ENCODE data around the gene CCDC88B. TPM values are rescaled to one million over a fixed set of nuclear protein-coding genes. Genes with fewer than 3 reads are reported as not detected.

CCDC88B gene
- total RNA-seq, 2 experiments from 2014 or later: 107 to 112 TPM

DNA sequence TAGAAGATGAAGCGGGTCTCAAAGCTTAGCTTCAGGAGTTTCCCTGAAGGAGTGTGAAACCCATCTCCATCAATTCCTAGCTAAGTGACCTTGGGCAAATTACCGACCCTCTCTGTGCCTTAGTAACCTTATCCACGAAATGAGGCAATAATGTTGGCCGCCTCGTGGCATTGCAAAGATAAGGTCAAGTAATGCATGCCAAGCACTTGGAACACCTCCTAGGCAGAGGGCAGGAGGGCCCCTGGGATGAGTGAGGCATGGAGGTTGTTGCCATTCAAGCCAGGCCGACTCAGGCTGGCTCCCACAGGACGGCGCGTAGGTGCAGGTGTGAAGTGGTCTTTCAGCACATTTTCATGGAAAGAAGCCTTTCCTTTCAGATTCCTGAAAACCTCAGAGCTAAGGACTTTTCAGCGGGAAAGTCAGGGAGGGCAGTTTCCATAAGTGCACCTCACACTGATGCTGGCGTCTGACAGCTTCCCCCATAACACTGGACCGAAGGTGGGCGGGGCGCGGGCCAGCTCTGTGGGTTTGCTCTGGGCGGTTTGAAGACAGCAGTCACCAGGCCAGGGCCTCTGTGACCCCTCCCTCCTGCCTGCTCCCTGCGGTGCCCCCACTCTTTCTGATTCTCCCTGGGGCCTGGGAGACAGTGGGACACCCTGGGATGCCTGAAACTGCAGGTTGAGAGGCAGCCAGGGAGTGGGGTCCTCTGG, 44.2 kb downstream of the CCDC88B start:
- Histone ChIP-seq H3K36me3 (ENCODE audit: insufficient read depth, low read length) (no peaks in the 10 kb centered on the region), H3K27me3 (ENCODE audit: control insufficient read depth in 1 of 2, insufficient read depth in 2 of 2, low read length in 2 of 2) (peaks cover 0 to 3% of the 10 kb centered on the region in 2 experiments), H3K4me3 (ENCODE audit: low read length) (no peak overlapping the region), H3K27ac (ENCODE audit: low read depth in 1 of 2, low read length in 2 of 2) (no peak overlapping the region), H3K4me1 (ENCODE audit: insufficient read depth, low read length) (peaks cover 19% of the 10 kb centered on the region), H3K9me3 (ENCODE audit: control insufficient read depth in 1 of 2, insufficient read depth in 1 of 2, low read length in 2 of 2) (peaks cover 0 to 5% of the 10 kb centered on the region in 2 experiments)
- ChIA-PET CTCF (no interaction called here), POLR2A (no interaction called here)
- intact Hi-C loops (cut with DNase I, micrococcal nuclease): no loop called here
- H3K36me3 Mint-ChIP-seq (ENCODE audit: low read depth): no peaks in the 10 kb centered on the region
- ATAC-seq (ENCODE audit: poor library complexity) (no peak), DNase-seq (no peak)
- H3K4me1 Mint-ChIP-seq (ENCODE audit: low read depth): no peaks in the 10 kb centered on the region
- TF ChIP-seq, protein P1, sequence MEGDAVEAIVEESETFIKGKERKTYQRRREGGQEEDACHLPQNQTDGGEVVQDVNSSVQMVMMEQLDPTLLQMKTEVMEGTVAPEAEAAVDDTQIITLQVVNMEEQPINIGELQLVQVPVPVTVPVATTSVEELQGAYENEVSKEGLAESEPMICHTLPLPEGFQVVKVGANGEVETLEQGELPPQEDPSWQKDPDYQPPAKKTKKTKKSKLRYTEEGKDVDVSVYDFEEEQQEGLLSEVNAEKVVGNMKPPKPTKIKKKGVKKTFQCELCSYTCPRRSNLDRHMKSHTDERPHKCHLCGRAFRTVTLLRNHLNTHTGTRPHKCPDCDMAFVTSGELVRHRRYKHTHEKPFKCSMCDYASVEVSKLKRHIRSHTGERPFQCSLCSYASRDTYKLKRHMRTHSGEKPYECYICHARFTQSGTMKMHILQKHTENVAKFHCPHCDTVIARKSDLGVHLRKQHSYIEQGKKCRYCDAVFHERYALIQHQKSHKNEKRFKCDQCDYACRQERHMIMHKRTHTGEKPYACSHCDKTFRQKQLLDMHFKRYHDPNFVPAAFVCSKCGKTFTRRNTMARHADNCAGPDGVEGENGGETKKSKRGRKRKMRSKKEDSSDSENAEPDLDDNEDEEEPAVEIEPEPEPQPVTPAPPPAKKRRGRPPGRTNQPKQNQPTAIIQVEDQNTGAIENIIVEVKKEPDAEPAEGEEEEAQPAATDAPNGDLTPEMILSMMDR (IDR thresholded peaks at IDR 0.05): no peak
- H3K9me3 Mint-ChIP-seq: no peaks in the 10 kb centered on the region
- peaks cover 3% of the 10 kb centered on the region for H3K27me3 Mint-ChIP-seq
- H3K4me3 Mint-ChIP-seq: no peak overlapping the region
- no peak overlapping the region for H3K27ac Mint-ChIP-seq

DNA sequence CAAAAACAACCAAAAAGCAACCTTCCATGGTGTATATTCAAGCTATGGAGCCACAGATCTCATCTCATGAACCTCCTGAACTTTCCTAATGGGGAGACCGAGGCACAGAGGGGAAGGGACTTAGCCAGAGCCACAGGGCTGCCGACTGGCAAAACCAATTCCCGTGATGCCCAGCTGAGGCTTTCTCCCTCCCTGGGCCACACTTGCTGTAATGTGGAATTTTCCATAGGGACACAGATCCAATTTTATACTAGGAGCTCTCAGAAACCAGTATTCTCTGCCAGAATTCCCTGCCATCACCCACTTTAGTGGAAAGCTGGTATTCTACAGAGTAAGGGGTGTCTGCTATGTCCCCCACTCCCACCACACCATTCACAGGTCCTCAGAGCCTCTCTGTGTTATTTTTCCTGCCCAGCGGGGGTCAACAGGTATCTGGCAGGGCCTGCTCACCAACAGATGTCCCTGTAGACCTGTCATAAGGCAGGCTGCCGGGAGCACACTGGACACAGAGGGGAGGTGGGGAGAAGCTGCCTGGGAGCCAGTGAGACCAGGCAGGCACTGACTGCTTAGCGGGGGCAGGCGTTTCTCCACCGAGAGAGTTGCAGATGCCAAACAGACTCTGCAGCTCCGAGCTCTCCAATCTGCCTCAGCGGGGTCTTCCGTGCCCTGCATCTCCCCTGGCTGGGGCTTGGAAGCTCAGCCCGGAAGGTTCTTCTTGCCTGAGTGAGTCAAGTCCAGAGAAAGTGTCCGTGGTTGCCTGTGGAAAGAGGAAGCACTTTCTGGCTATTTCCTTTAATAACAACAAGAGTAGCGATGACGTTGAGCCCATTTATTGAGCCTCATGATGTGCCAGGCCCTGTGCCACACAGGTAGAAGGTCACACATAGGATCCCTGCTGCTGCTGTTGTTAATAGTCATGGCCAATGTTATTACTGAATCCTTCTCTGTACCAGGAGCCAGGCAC, 45.3 kb downstream of the CCDC88B start:
- Mint-ChIP-seq H3K9me3 (no peaks in the 10 kb centered on the region), H3K27ac (no peak overlapping the region), H3K27me3 (peaks cover 3% of the 10 kb centered on the region), H3K4me3 (no peak overlapping the region), H3K4me1 (ENCODE audit: low read depth) (peaks cover under 1% of the 10 kb centered on the region), H3K36me3 (ENCODE audit: low read depth) (no peaks in the 10 kb centered on the region)
- H3K4me1 ChIP-seq (ENCODE audit: insufficient read depth, low read length): peaks cover 24% of the 10 kb centered on the region
- TF ChIP-seq, protein P1 (IDR thresholded peaks at IDR 0.05): no peak
- no peaks in the 10 kb centered on the region for H3K36me3 ChIP-seq (ENCODE audit: insufficient read depth, low read length)
- peaks cover 0 to 5% of the 10 kb centered on the region in 2 experiments for H3K9me3 ChIP-seq (ENCODE audit: control insufficient read depth in 1 of 2, insufficient read depth in 1 of 2, low read length in 2 of 2)
- ATAC-seq (ENCODE audit: poor library complexity): no peak
- ChIA-PET CTCF (no interaction called here), POLR2A (no interaction called here)
- H3K4me3 ChIP-seq (ENCODE audit: low read length): no peak overlapping the region
- DNase-seq: peak in 2 of 14 experiments; percentile 40 to 48
- intact Hi-C loops (cut with DNase I, micrococcal nuclease): no loop called here
- no peak overlapping the region for H3K27ac ChIP-seq (ENCODE audit: low read depth in 1 of 2, low read length in 2 of 2)
- peaks cover 0 to 3% of the 10 kb centered on the region in 2 experiments for H3K27me3 ChIP-seq (ENCODE audit: control insufficient read depth in 1 of 2, insufficient read depth in 2 of 2, low read length in 2 of 2)

DNA sequence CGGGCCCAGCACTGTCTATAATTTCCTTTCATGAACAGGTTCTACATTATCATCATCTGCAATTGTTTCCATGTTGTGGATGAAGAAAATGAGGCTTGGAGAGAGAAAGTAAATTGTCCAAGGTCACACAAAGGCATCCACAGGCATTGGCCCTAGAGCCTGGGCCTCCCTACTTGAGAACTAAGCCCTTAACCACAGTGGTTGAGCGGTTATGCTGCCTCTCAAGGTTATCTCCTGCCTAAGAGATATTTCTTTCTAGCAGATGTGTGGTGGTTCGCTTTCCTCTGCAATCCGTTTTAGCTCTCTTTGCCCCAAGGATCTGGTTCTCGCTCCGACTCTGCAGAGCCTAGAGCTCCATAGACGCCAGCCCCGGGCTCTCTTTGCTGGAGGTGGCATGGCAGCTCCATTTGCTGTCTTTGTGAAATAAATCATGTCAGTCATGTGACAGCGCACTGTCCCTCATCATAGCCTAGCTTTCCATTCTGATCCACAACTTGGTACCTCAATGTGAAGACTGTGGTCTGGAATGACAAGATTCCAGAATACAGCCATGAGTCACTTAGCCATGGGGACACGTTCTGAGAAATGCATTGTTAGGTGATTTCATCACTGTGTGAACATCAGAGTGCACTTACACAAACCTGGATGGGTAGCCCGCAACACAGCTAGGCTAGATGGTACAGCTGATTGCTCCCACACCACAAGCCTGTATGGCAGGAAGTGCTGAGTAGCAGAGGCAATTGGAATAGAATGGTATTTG, 46.1 kb downstream of the CCDC88B start:
- POLR2A ChIA-PET: no interaction called here

More for the DNA sequence above, 46.1 kb downstream of the CCDC88B start:
- TF ChIP-seq, protein P1 (IDR thresholded peaks at IDR 0.05): no peak
- CTCF ChIA-PET: no interaction called here
- ATAC-seq (ENCODE audit: poor library complexity) (peak; percentile 68), DNase-seq (peak in 3 of 14 experiments; percentile 11 to 41 (median 15))
- H3K27me3 Mint-ChIP-seq: peaks cover 3% of the 10 kb centered on the region
- H3K27ac Mint-ChIP-seq: no peak overlapping the region
- Histone ChIP-seq H3K9me3 (ENCODE audit: control insufficient read depth in 1 of 2, insufficient read depth in 1 of 2, low read length in 2 of 2) (peaks cover 0 to 5% of the 10 kb centered on the region in 2 experiments), H3K4me1 (ENCODE audit: insufficient read depth, low read length) (peaks cover 33% of the 10 kb centered on the region), H3K4me3 (ENCODE audit: low read length) (no peak overlapping the region), H3K27me3 (ENCODE audit: control insufficient read depth in 1 of 2, insufficient read depth in 2 of 2, low read length in 2 of 2) (peaks cover 0 to 3% of the 10 kb centered on the region in 2 experiments), H3K36me3 (ENCODE audit: insufficient read depth, low read length) (no peaks in the 10 kb centered on the region), H3K27ac (ENCODE audit: low read depth in 1 of 2, low read length in 2 of 2) (no peak overlapping the region)
- no peaks in the 10 kb centered on the region for H3K9me3 Mint-ChIP-seq
- intact Hi-C loops (cut with DNase I, micrococcal nuclease): no loop called here
- peaks cover 8% of the 10 kb centered on the region for H3K4me1 Mint-ChIP-seq (ENCODE audit: low read depth)
- no peaks in the 10 kb centered on the region for H3K36me3 Mint-ChIP-seq (ENCODE audit: low read depth)
- H3K4me3 Mint-ChIP-seq: no peak overlapping the region
